ENCODE results near the gene RHOA.
"Not testable (repeated sequence)": the region's sequence is repeated elsewhere in the genome, so short reads cannot be mapped to it uniquely, and the experiment has no call there.

Gene RHOA

GRCh38 chr3:49352890-49353421, 58.8 kb downstream of the RHOA start:
- Histone ChIP-seq H3K27ac (ENCODE audit: low read depth, low read length) (peak overlapping the region; percentile 90), H3K36me3 (ENCODE audit: control insufficient read depth in 5 of 5, insufficient read depth in 5 of 5, low read length in 5 of 5) (peaks cover 0 to 12% (median 9%) of the 10 kb centered on the region in 5 donors), H3K9me3 (ENCODE audit: control insufficient read depth in 5 of 5, low read length in 5 of 5) (no peaks in the 10 kb centered on the region), H3K27me3 (ENCODE audit: control insufficient read depth in 5 of 5, insufficient read depth in 4 of 5, low read length in 5 of 5) (no peaks in the 10 kb centered on the region), H3K4me1 (ENCODE audit: control insufficient read depth in 5 of 5, insufficient read depth in 5 of 5, low read length in 5 of 5) (peaks cover 8 to 59% (median 53%) of the 10 kb centered on the region in 5 donors), H3K9ac (ENCODE audit: low read length in 5 of 5) (peak overlapping the region in 2 of 5 donors; percentile 17 to 52), H3K4me3 (ENCODE audit: low read depth in 1 of 5, low read length in 5 of 5) (peak overlapping the region in 1 of 5 donors; percentile 7)

DNA sequence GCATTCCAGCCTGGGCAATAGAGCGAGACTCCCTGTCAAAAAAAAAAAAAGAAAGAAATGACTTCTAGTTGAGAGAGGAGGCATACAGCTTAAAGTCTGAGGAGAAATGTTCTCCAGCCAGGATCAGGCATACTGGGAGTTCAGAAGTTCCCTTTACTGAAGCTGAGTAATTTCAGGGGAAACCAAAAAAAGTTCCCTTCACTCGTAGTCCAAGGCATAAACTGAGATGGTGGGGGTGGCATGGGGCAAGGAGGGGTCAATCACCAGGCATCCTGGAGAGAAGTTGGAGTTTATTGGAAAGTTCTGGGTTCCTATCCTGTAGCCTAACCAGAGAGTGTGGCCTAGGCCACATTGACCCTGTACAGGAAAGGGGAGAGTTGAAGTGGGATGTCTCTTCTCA, 59.5 kb downstream of the RHOA start:
- Histone ChIP-seq H3K9me3 (ENCODE audit: control insufficient read depth in 5 of 5, low read length in 5 of 5) (no peaks in the 10 kb centered on the region), H3K4me1 (ENCODE audit: control insufficient read depth in 5 of 5, insufficient read depth in 5 of 5, low read length in 5 of 5) (peaks cover 8 to 56% (median 50%) of the 10 kb centered on the region in 5 donors), H3K27ac (ENCODE audit: low read depth, low read length) (peak overlapping the region; percentile 90), H3K27me3 (ENCODE audit: control insufficient read depth in 5 of 5, insufficient read depth in 4 of 5, low read length in 5 of 5) (no peaks in the 10 kb centered on the region), H3K36me3 (ENCODE audit: control insufficient read depth in 5 of 5, insufficient read depth in 5 of 5, low read length in 5 of 5) (peaks cover 0 to 12% (median 9%) of the 10 kb centered on the region in 5 donors), H3K4me3 (ENCODE audit: low read depth in 1 of 5, low read length in 5 of 5) (peak overlapping the region in 1 of 5 donors; percentile 7), H3K9ac (ENCODE audit: low read length in 5 of 5) (peak overlapping the region in 2 of 5 donors; percentile 17 to 52)

GRCh38 chr3:49351521-49352011, 60.2 kb downstream of the RHOA start:
- H3K9me3 ChIP-seq (ENCODE audit: control insufficient read depth in 5 of 5, low read length in 5 of 5), result no peaks in the 10 kb centered on the region
- H3K9ac ChIP-seq (ENCODE audit: low read length in 5 of 5), result peak overlapping the region in 1 of 5 donors; percentile 44
- H3K27me3 ChIP-seq (ENCODE audit: control insufficient read depth in 5 of 5, insufficient read depth in 4 of 5, low read length in 5 of 5), result no peaks in the 10 kb centered on the region
- H3K36me3 ChIP-seq (ENCODE audit: control insufficient read depth in 5 of 5, insufficient read depth in 5 of 5, low read length in 5 of 5), result peaks cover 0 to 11% (median 9%) of the 10 kb centered on the region in 5 donors
- peaks cover 9 to 57% (median 55%) of the 10 kb centered on the region in 5 donors for H3K4me1 ChIP-seq (ENCODE audit: control insufficient read depth in 5 of 5, insufficient read depth in 5 of 5, low read length in 5 of 5)
- no peak overlapping the region for H3K4me3 ChIP-seq (ENCODE audit: low read depth in 1 of 5, low read length in 5 of 5)
- H3K27ac ChIP-seq (ENCODE audit: low read depth, low read length), result peak overlapping the region; percentile 90

- Histone ChIP-seq H3K4me3 (ENCODE audit: low read depth in 1 of 5, low read length in 5 of 5) (no peak overlapping the region), H3K4me1 (ENCODE audit: control insufficient read depth in 5 of 5, insufficient read depth in 5 of 5, low read length in 5 of 5) (peaks cover 6 to 57% (median 47%) of the 10 kb centered on the region in 5 donors), H3K9me3 (ENCODE audit: control insufficient read depth in 5 of 5, low read length in 5 of 5) (no peaks in the 10 kb centered on the region), H3K9ac (ENCODE audit: low read length in 5 of 5) (no peak overlapping the region), H3K27ac (ENCODE audit: low read depth, low read length) (peak overlapping the region; percentile 90), H3K27me3 (ENCODE audit: control insufficient read depth in 5 of 5, insufficient read depth in 4 of 5, low read length in 5 of 5) (no peaks in the 10 kb centered on the region), H3K36me3 (ENCODE audit: control insufficient read depth in 5 of 5, insufficient read depth in 5 of 5, low read length in 5 of 5) (no peaks in the 10 kb centered on the region)
These were observed 62.2 kb downstream of the RHOA start for GRCh38 chr3:49349348-49350114.

- peaks cover 6 to 64% (median 49%) of the 10 kb centered on the region in 5 donors for H3K4me1 ChIP-seq (ENCODE audit: control insufficient read depth in 5 of 5, insufficient read depth in 5 of 5, low read length in 5 of 5)
- not testable (repeated sequence) for H3K36me3 ChIP-seq (ENCODE audit: control insufficient read depth in 5 of 5, insufficient read depth in 5 of 5, low read length in 5 of 5); H3K4me3 ChIP-seq (ENCODE audit: low read depth in 1 of 5, low read length in 5 of 5); H3K9me3 ChIP-seq (ENCODE audit: control insufficient read depth in 5 of 5, low read length in 5 of 5); H3K9ac ChIP-seq (ENCODE audit: low read length in 5 of 5); H3K27me3 ChIP-seq (ENCODE audit: control insufficient read depth in 5 of 5, insufficient read depth in 4 of 5, low read length in 5 of 5); H3K27ac ChIP-seq (ENCODE audit: low read depth, low read length)
These were observed 63.4 kb downstream of the RHOA start for GRCh38 chr3:49348361-49348760.

DNA sequence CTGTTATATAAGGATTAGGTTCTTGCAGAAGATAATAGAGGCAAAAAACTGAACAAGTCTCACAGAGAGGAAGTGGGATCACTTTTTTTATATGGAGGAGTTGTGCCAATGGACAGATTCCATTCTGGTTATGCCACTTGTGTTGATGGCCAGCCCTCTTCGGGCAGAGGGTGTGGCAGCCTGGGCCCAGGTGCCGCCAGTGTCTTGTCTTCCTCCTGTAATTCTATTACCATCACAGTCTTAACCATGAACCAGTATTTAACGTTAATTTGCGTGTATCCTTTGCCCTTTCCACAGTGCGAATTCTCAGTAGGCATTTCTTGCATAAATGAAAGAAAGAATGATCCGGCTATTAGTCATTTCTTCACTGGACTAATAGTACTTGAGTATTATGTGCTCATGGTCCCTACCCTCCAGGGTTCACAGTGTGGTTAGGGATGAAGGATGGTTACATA, 65.0 kb downstream of the RHOA start:
- H3K4me1 ChIP-seq (ENCODE audit: control insufficient read depth in 5 of 5, insufficient read depth in 5 of 5, low read length in 5 of 5), result peaks cover 6 to 56% (median 37%) of the 10 kb centered on the region in 5 donors
- H3K9ac ChIP-seq (ENCODE audit: low read length in 5 of 5), result peak overlapping the region in 1 of 5 donors; percentile 28
- no peak overlapping the region for H3K4me3 ChIP-seq (ENCODE audit: low read depth in 1 of 5, low read length in 5 of 5)
- H3K36me3 ChIP-seq (ENCODE audit: control insufficient read depth in 5 of 5, insufficient read depth in 5 of 5, low read length in 5 of 5), result no peaks in the 10 kb centered on the region
- H3K9me3 ChIP-seq (ENCODE audit: control insufficient read depth in 5 of 5, low read length in 5 of 5), result no peaks in the 10 kb centered on the region
- H3K27ac ChIP-seq (ENCODE audit: low read depth, low read length), result peak overlapping the region; percentile 84
- no peaks in the 10 kb centered on the region for H3K27me3 ChIP-seq (ENCODE audit: control insufficient read depth in 5 of 5, insufficient read depth in 4 of 5, low read length in 5 of 5)

GRCh38 chr3:49343163-49343562, 68.6 kb downstream of the RHOA start:
- H3K4me1 ChIP-seq (ENCODE audit: control insufficient read depth in 5 of 5, insufficient read depth in 5 of 5, low read length in 5 of 5), result peaks cover 6 to 62% (median 45%) of the 10 kb centered on the region in 5 donors
- H3K27ac ChIP-seq (ENCODE audit: low read depth, low read length), result no peak overlapping the region
- H3K9ac ChIP-seq (ENCODE audit: low read length in 5 of 5), result no peak overlapping the region
- no peaks in the 10 kb centered on the region for H3K36me3 ChIP-seq (ENCODE audit: control insufficient read depth in 5 of 5, insufficient read depth in 5 of 5, low read length in 5 of 5)
- no peaks in the 10 kb centered on the region for H3K9me3 ChIP-seq (ENCODE audit: control insufficient read depth in 5 of 5, low read length in 5 of 5)
- H3K4me3 ChIP-seq (ENCODE audit: low read depth in 1 of 5, low read length in 5 of 5), result no peak overlapping the region
- H3K27me3 ChIP-seq (ENCODE audit: control insufficient read depth in 5 of 5, insufficient read depth in 4 of 5, low read length in 5 of 5), result no peaks in the 10 kb centered on the region

DNA sequence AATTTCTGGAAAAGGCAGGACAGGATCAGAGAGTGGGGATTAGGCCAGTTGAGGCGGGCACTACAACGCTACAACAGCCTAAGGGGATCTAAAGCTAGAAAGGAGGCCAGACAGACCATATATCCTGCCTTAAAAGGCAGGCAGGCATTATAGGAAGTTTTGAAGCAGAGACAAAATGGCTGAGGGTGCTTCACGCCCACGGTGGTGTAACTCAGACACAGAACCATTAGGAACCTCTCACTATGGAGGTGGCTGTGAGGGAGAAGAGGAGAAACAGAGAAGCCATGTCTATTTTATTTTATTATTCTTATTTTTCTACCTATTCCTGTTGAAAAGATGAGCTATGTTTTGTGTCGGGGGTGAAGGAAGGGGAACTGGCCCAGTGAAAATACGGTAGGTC, 69.8 kb downstream of the RHOA start:
- Histone ChIP-seq H3K9ac (ENCODE audit: low read length in 5 of 5) (peak overlapping the region in 1 of 5 donors; percentile 30), H3K27me3 (ENCODE audit: control insufficient read depth in 5 of 5, insufficient read depth in 4 of 5, low read length in 5 of 5) (no peaks in the 10 kb centered on the region), H3K4me1 (ENCODE audit: control insufficient read depth in 5 of 5, insufficient read depth in 5 of 5, low read length in 5 of 5) (peaks cover 5 to 61% (median 43%) of the 10 kb centered on the region in 5 donors), H3K9me3 (ENCODE audit: control insufficient read depth in 5 of 5, low read length in 5 of 5) (no peaks in the 10 kb centered on the region), H3K36me3 (ENCODE audit: control insufficient read depth in 5 of 5, insufficient read depth in 5 of 5, low read length in 5 of 5) (peaks cover 0 to 3% (median under 1%) of the 10 kb centered on the region in 5 donors), H3K4me3 (ENCODE audit: low read depth in 1 of 5, low read length in 5 of 5) (no peak overlapping the region), H3K27ac (ENCODE audit: low read depth, low read length) (no peak overlapping the region)

DNA sequence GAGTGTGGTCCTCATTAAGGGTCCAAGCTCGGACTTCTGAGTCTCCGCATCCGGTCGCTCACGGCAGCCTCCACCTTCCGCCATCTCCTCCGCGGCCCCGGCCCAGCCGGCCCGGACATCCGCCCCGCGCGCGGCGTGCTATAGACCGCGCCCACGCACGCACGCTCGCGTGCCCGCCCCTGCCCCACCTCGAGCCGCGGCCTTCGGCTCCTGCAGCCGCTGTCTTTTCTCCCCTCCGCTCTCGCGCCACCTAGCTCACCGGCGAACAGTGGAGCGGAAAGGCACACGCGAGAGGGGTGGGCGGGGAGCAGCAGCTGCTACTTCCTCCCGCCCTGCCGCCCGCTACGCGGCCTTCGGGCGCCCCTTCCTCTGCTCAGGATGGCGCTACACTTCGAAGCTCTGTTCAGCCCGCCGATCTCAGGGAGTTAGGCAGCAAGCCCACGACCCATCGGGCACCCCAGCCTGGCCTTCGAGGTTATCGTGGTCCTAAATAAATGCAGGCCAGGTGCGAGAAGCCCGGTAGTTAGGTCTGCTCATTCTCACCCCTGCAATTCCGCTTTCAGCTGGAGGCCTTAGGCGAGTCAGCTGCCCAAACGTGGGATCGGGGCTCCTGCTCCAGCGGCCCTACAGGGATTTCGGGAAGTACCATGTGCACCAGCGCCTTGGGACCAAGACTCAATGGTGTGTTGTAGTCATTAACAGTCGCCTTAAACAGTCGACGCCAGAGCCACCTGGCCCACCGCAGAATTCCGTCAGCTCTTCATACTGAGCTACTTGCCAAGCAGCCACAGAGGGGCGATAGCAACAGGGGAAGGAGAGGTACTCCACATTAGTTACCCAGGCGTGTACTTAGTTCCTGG, 71.6 kb downstream of the RHOA start, which contains the start of gene USP4:
TSS of gene USP4 (minus strand) at position 113 of the 860 bp plus-strand sequence. CDS start at position 84, 29 bp downstream.
- peak within 1 kb of the TSS; percentile 68 to 89 (median 83) for H3K9ac ChIP-seq (ENCODE audit: low read length in 5 of 5)
- H3K36me3 ChIP-seq (ENCODE audit: control insufficient read depth in 5 of 5, insufficient read depth in 5 of 5, low read length in 5 of 5), result peaks cover 2 to 14% (median 9%) of the 10 kb centered on the region in 5 donors
- H3K4me1 ChIP-seq (ENCODE audit: control insufficient read depth in 5 of 5, insufficient read depth in 5 of 5, low read length in 5 of 5), result peaks cover under 1 to 48% (median 33%) of the 10 kb centered on the region in 5 donors
- peak within 1 kb of the TSS; percentile 88 for H3K27ac ChIP-seq (ENCODE audit: low read depth, low read length)
- no peaks in the 10 kb centered on the region for H3K9me3 ChIP-seq (ENCODE audit: control insufficient read depth in 5 of 5, low read length in 5 of 5)
- peak within 1 kb of the TSS; percentile 78 to 90 (median 85) for H3K4me3 ChIP-seq (ENCODE audit: low read depth in 1 of 5, low read length in 5 of 5)
- H3K27me3 ChIP-seq (ENCODE audit: control insufficient read depth in 5 of 5, insufficient read depth in 4 of 5, low read length in 5 of 5), result no peaks in the 10 kb centered on the region

Data from subcutaneous abdominal adipose tissue (tissue), 5 donors.